GM19372 (cell line): ENCODE measurements around the gene COLEC11.
"Not testable (repeated sequence)": the region's sequence is repeated elsewhere in the genome, so short reads cannot be mapped to it uniquely, and the experiment has no call there.

ENCODE experiments used
- ATAC-seq: cut with Tn5 transposase; IDR thresholded peaks from one replicate; pipeline ENCODE4 v1.9.1; 2021; ENCODE audit warnings: mild to moderate bottlenecking, low read depth, moderate library complexity; ENCODE audit not compliant: unreplicated experiment

The COLEC11 gene

GRCh38 chr2:3594493-3595281, at the start of gene COLEC11:
COLEC11 (plus strand) TSS chr2:3595112; CDS start chr2:3604341, 9,229 bp downstream.
- no peak for ATAC-seq

- ATAC-seq, result no peak
These were observed 49.0 kb upstream of the COLEC11 start for GRCh38 chr2:3545788-3546478.

DNA sequence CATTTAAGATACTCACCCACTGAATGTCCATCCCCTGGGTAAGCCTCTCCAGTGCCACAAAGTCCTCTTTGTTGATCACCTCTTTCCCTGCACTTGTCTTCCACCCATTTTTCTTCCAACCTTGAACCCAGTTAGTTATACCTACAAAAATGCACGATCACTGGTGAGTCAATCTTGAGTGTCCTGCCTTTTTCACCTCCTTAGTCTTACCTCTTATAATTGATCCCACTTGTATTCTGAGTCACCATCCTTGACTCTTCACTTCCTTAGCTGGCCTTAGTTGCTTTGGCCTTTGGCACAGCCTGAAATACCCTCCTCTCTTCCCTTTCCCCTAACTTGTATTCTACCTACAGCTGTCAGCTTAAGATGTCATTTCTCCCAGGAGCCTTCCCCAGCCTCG, 47.0 kb upstream of the COLEC11 start:
- no peak for ATAC-seq

DNA sequence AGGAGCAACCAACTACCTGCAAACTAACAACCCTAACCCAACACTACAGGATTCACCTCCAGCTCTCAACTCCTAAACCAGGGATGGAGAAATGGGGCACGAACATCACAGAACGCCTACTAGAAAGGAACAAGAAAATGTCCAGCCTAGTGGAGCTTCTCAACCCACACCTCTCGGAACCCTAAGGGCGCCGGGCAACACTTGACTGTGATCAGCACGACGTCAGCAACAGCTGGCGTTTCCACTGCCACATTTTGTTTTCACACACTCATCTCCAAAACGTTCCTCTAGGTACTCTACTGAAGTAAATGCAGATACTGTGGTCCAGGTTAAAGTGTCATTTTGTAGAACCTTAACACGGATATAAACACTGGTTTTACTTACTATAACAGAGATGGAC, 41.0 kb upstream of the COLEC11 start:
- no peak for ATAC-seq

- peak; percentile 31 for ATAC-seq
These were observed 37.2 kb upstream of the COLEC11 start for GRCh38 chr2:3557639-3558204.

GRCh38 chr2:3558205-3559014, 36.5 kb upstream of the COLEC11 start, which contains the start of gene RNASEH1:
RNASEH1 (minus strand) TSS chr2:3558333; CDS start chr2:3558260, 73 bp downstream.
- ATAC-seq, result peak; percentile 93

DNA sequence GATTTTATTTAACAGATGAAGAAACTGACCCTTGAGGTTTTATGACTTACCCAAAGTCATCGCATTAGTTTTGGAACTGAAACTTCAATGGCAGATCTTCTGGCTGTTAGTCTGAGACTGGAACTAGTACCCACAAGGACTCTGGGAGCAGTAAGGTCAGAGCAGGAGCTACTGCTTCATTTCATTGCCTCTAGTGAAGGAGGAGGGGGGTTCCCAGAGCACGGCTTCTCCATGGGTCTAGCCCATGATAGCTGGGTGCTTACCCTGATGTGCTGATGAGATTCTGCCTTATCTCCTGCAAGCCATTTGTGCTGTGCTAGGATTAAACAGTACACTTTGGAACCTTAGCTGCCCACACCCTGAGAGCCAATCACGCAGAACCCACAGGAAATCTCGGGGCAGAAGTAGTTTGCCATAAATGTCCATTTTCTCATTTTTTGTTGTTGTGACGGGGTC, 31.4 kb upstream of the COLEC11 start:
- ATAC-seq, result peak; percentile 50

GRCh38 chr2:3565117-3565516, 29.8 kb upstream of the COLEC11 start:
- ATAC-seq, result no peak

GRCh38 chr2:3566806-3567205, 28.1 kb upstream of the COLEC11 start:
- no peak for ATAC-seq

GRCh38 chr2:3569656-3570055, 25.3 kb upstream of the COLEC11 start:
- ATAC-seq, result not testable (repeated sequence)

GRCh38 chr2:3571284-3571683, 23.6 kb upstream of the COLEC11 start:
- no peak for ATAC-seq

GRCh38 chr2:3572620-3573019, 22.3 kb upstream of the COLEC11 start:
- no peak for ATAC-seq

DNA sequence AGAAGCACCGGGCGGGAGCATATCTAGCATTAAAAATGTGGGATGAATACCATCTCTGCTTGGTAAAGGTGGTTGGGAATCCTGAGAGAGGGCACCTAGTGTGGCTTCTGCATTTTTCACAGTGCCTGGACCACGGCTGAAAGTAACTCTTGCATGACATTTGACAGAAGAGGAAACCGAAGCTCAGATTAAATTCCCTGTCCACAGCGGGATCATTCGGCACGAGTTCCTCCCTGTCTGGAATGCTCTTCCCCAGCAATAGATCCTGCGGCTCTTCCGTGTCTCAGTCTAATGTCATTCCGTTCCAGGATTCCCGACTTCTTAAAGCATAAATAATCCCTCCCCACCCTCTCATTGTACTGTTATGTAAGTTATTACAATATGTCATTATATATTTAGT, 20.8 kb upstream of the COLEC11 start:
- ATAC-seq, result no peak

GRCh38 chr2:3575534-3576262, 19.2 kb upstream of the COLEC11 start:
- ATAC-seq, result peak; percentile 35

- not testable (repeated sequence) for ATAC-seq
These were observed 18.7 kb upstream of the COLEC11 start for GRCh38 chr2:3576263-3576630.

DNA sequence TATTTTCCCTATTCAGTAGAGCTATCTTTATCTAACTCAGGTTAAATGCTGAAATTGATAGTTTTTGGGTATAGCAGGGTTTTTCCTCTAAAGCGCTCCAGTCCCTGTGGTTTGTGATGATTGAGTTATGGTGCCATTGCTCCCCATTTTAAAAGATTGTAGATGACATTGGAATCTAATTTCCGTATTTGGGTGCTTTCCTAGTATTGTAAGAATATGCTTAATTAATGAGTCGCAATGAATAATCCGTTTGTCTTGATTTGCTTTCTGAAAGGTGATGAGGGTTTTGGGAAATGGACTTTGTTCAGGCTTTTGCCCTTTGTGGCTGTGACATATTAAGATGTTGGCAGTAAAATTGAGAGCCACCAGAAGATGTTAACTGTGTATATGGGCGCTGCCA, 15.9 kb upstream of the COLEC11 start:
- no peak for ATAC-seq

DNA sequence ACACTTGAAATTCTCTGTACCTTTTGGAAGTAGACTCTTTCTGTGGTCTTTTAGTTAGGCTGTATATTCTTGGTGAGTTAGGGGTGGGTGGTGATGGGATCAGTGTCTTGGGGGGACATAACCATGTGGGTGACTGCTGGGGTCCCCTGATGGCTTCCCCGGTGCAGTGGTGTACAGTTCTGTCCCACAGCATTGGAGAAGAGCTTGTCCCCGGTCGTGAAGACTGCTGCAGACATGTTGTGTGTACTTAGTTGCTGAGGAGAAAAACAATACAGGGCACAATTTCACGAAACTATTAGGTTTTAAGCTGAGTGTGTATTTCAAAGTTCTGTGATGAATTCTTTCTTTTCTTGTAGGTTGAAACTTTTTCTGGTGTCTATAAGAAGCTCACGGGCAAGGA, 14.5 kb upstream of the COLEC11 start:
- no peak for ATAC-seq

GRCh38 chr2:3581367-3582262, 13.3 kb upstream of the COLEC11 start:
- ATAC-seq, result no peak

DNA sequence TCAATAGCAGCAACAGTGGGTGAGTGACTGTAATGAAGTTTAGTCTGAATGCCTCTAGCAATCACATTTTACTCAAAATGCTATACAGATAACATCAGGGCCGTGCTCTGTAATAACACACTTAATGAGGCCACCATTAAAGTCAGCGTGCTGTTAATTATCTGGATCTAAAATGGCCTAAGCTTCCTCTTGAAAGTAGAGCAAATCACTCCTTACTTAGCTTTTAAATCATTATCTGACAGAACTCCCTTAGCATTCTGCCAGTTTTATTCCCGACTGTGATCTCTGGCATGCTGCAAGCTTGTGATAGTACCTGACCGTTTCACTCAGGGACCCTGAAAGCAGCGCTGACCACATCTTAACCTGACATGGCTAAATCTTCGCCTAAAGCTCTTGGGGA, 10.8 kb upstream of the COLEC11 start:
- no peak for ATAC-seq
